HG03025 (cell line): Measurements from ENCODE around the gene WNT16.

Source experiments
- ATAC-seq: cut with Tn5 transposase; IDR thresholded peaks from one replicate; pipeline ENCODE4 v1.9.1; 2021; ENCODE audit warnings: mild to moderate bottlenecking, moderate library complexity; ENCODE audit not compliant: unreplicated experiment, low FRiP score

Gene WNT16

GRCh38 chr7:121385056-121385799 is 56.4 kb downstream of the WNT16 start:
- no peak for ATAC-seq

GRCh38 chr7:121385800-121386179 is 57.0 kb downstream of the WNT16 start:
- peak; percentile 87 for ATAC-seq

- ATAC-seq, result no peak
Observed at GRCh38 chr7:121388950-121389349, 60.1 kb downstream of the WNT16 start.

GRCh38 chr7:121390109-121390508 is 61.3 kb downstream of the WNT16 start:
- ATAC-seq, result no peak

- ATAC-seq, result no peak
Observed at GRCh38 chr7:121390617-121391016, 61.8 kb downstream of the WNT16 start.
